Measurements from ENCODE around the gene PHC1.
"Not testable (repeated sequence)": the region's sequence is repeated elsewhere in the genome, so short reads cannot be mapped to it uniquely, and the experiment has no call there.

The PHC1 gene

GRCh38 chr12:8916154-8916553, 1.8 kb downstream of the PHC1 start:
- H3K36me3 ChIP-seq (ENCODE audit: control insufficient read depth in 4 of 4, insufficient read depth in 4 of 4, low read length in 3 of 4): peaks cover 2 to 19% (median 12%) of the 10 kb centered on the region in 4 experiments
- no peak overlapping the region for H3K4me3 ChIP-seq (ENCODE audit: control insufficient read depth in 1 of 7, extremely low read depth in 1 of 7, insufficient read depth in 4 of 7, low read depth in 2 of 7, low read length in 6 of 7)
- no peaks in the 10 kb centered on the region for H3K9me3 ChIP-seq (ENCODE audit: control extremely low read depth in 1 of 5, control insufficient read depth in 4 of 5, insufficient read depth in 2 of 5, low read depth in 1 of 5, low read length in 4 of 5)
- ChIA-PET POLR2A (no interaction called here), CTCF (interaction anchor here (1.1 to 1.5 kb wide), 2 partner anchors 26 to 30 kb away, joined by 5 to 6 read pairs; no protein-coding TSS in a partner anchor)
- H3K4me1 ChIP-seq (ENCODE audit: control extremely low read depth in 1 of 4, control insufficient read depth in 4 of 4, insufficient read depth in 4 of 4, low read length in 3 of 4): peaks cover 0 to 25% (median 18%) of the 10 kb centered on the region in 4 experiments
- H3K27me3 ChIP-seq (replicated peaks in 2 of 5; ENCODE audit: control insufficient read depth in 4 of 5, insufficient read depth in 5 of 5, low read length in 4 of 5): no peaks in the 10 kb centered on the region
- no peak overlapping the region for H3K27ac ChIP-seq (ENCODE audit: insufficient read depth in 1 of 2, low read depth in 1 of 2, low read length in 2 of 2, poor library complexity in 1 of 2, severe bottlenecking in 2 of 2)
- no peak for DNase-seq

DNA sequence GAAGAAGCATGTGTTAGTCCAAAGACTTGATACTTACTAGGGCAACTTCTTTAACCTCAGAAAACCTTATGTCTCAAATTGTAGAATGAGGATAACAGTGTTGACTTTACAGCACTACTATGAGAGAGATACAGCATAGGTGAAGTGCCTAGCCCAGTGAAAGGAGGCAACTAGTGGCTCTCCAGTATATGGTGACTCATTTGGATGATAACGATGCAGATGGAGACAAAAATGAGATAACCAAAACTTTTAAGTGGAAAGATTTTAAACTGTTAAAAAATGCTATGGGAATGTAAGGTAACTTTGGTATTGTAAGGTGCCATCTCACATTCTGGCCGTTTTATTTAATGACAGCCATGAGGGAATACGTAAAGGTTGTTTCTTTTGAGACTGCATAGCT, 2.7 kb downstream of the PHC1 start:
- ChIA-PET POLR2A (interaction anchor here (0.8 kb wide), 1 partner anchor 32 kb away, joined by 4 read pairs; no protein-coding TSS in a partner anchor), CTCF (interaction anchor here (1.5 kb wide), 1 partner anchor 31 kb away, joined by 6 read pairs; no protein-coding TSS in a partner anchor)
- Histone ChIP-seq H3K27me3 (replicated peaks in 2 of 5; ENCODE audit: control insufficient read depth in 4 of 5, insufficient read depth in 5 of 5, low read length in 4 of 5) (no peaks in the 10 kb centered on the region), H3K4me1 (ENCODE audit: control extremely low read depth in 1 of 4, control insufficient read depth in 4 of 4, insufficient read depth in 4 of 4, low read length in 3 of 4) (peaks cover 0 to 25% (median 18%) of the 10 kb centered on the region in 4 experiments), H3K9me3 (ENCODE audit: control extremely low read depth in 1 of 5, control insufficient read depth in 4 of 5, insufficient read depth in 2 of 5, low read depth in 1 of 5, low read length in 4 of 5) (no peaks in the 10 kb centered on the region), H3K36me3 (ENCODE audit: control insufficient read depth in 4 of 4, insufficient read depth in 4 of 4, low read length in 3 of 4) (peaks cover 3 to 26% (median 18%) of the 10 kb centered on the region in 4 experiments), H3K27ac (ENCODE audit: insufficient read depth in 1 of 2, low read depth in 1 of 2, low read length in 2 of 2, poor library complexity in 1 of 2, severe bottlenecking in 2 of 2) (no peak overlapping the region), H3K4me3 (ENCODE audit: control insufficient read depth in 1 of 7, extremely low read depth in 1 of 7, insufficient read depth in 4 of 7, low read depth in 2 of 7, low read length in 6 of 7) (no peak overlapping the region)
- DNase-seq: no peak
- 86% methylated on average over 3 of the region's 3 CpGs for WGBS (ENCODE audit: insufficient coverage)

- Histone ChIP-seq H3K27ac (ENCODE audit: insufficient read depth in 1 of 2, low read depth in 1 of 2, low read length in 2 of 2, poor library complexity in 1 of 2, severe bottlenecking in 2 of 2) (no peak overlapping the region), H3K36me3 (ENCODE audit: control insufficient read depth in 4 of 4, insufficient read depth in 4 of 4, low read length in 3 of 4) (peaks cover 3 to 33% (median 20%) of the 10 kb centered on the region in 4 experiments), H3K27me3 (replicated peaks in 2 of 5; ENCODE audit: control insufficient read depth in 4 of 5, insufficient read depth in 5 of 5, low read length in 4 of 5) (no peaks in the 10 kb centered on the region), H3K4me1 (ENCODE audit: control extremely low read depth in 1 of 4, control insufficient read depth in 4 of 4, insufficient read depth in 4 of 4, low read length in 3 of 4) (peaks cover 0 to 25% (median 18%) of the 10 kb centered on the region in 4 experiments), H3K4me3 (ENCODE audit: control insufficient read depth in 1 of 7, extremely low read depth in 1 of 7, insufficient read depth in 4 of 7, low read depth in 2 of 7, low read length in 6 of 7) (no peak overlapping the region), H3K9me3 (ENCODE audit: control extremely low read depth in 1 of 5, control insufficient read depth in 4 of 5, insufficient read depth in 2 of 5, low read depth in 1 of 5, low read length in 4 of 5) (no peaks in the 10 kb centered on the region)
- POLR2A ChIA-PET: no interaction called here
- 100% methylated on average over 1 of the region's 1 CpG for WGBS (ENCODE audit: insufficient coverage)
- no peak for DNase-seq
- CTCF ChIA-PET: interaction anchor here (1.5 kb wide), 1 partner anchor 32 kb away, joined by 6 read pairs; no protein-coding TSS in a partner anchor
These were observed 3.4 kb downstream of the PHC1 start for GRCh38 chr12:8917751-8918150.

DNA sequence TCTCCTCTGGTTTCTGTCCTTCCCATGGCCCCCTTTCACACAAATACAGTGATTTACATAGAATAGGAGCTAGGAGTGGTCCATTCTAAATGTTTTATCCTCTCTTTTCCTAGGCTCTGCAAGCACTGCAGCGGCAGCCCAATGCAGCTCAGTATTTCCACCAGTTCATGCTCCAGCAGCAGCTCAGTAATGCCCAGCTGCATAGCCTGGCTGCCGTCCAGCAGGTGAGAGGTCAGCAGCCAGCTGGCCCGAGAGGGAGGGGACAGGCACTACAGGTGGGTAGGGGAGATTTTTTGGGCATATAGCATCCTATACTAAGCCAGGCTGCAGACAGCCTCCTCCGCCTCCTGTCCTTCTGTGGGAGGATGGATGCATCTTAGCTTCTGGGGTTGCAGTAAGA, 5.3 kb downstream of the PHC1 start:
- Histone ChIP-seq H3K36me3 (ENCODE audit: control insufficient read depth in 4 of 4, insufficient read depth in 4 of 4, low read length in 3 of 4) (peaks cover 7 to 41% (median 22%) of the 10 kb centered on the region in 4 experiments), H3K4me1 (ENCODE audit: control extremely low read depth in 1 of 4, control insufficient read depth in 4 of 4, insufficient read depth in 4 of 4, low read length in 3 of 4) (peaks cover 0 to 16% (median 9%) of the 10 kb centered on the region in 4 experiments)
- H3K27ac ChIP-seq (ENCODE audit: insufficient read depth in 1 of 2, low read depth in 1 of 2, low read length in 2 of 2, poor library complexity in 1 of 2, severe bottlenecking in 2 of 2); DNase-seq; POLR2A ChIA-PET; H3K9me3 ChIP-seq (ENCODE audit: control extremely low read depth in 1 of 5, control insufficient read depth in 4 of 5, insufficient read depth in 2 of 5, low read depth in 1 of 5, low read length in 4 of 5); H3K27me3 ChIP-seq (replicated peaks in 2 of 5; ENCODE audit: control insufficient read depth in 4 of 5, insufficient read depth in 5 of 5, low read length in 4 of 5); H3K4me3 ChIP-seq (ENCODE audit: control insufficient read depth in 1 of 7, extremely low read depth in 1 of 7, insufficient read depth in 4 of 7, low read depth in 2 of 7, low read length in 6 of 7): not testable (repeated sequence)
- WGBS (ENCODE audit: insufficient coverage): 100% methylated on average over 1 of the region's 4 CpGs
- CTCF ChIA-PET: interaction anchor here (0.7 kb wide), 1 partner anchor 117 kb away, joined by 4 read pairs; no protein-coding TSS in a partner anchor

- POLR2A ChIA-PET: no interaction called here
- DNase-seq: no peak
- Histone ChIP-seq H3K36me3 (ENCODE audit: control insufficient read depth in 4 of 4, insufficient read depth in 4 of 4, low read length in 3 of 4) (peaks cover 8 to 41% (median 24%) of the 10 kb centered on the region in 4 experiments), H3K27me3 (replicated peaks in 2 of 5; ENCODE audit: control insufficient read depth in 4 of 5, insufficient read depth in 5 of 5, low read length in 4 of 5) (no peaks in the 10 kb centered on the region), H3K27ac (ENCODE audit: insufficient read depth in 1 of 2, low read depth in 1 of 2, low read length in 2 of 2, poor library complexity in 1 of 2, severe bottlenecking in 2 of 2) (no peak overlapping the region), H3K4me3 (ENCODE audit: control insufficient read depth in 1 of 7, extremely low read depth in 1 of 7, insufficient read depth in 4 of 7, low read depth in 2 of 7, low read length in 6 of 7) (no peak overlapping the region), H3K4me1 (ENCODE audit: control extremely low read depth in 1 of 4, control insufficient read depth in 4 of 4, insufficient read depth in 4 of 4, low read length in 3 of 4) (no peaks in the 10 kb centered on the region), H3K9me3 (ENCODE audit: control extremely low read depth in 1 of 5, control insufficient read depth in 4 of 5, insufficient read depth in 2 of 5, low read depth in 1 of 5, low read length in 4 of 5) (no peaks in the 10 kb centered on the region)
- 95% methylated on average over 3 of the region's 5 CpGs for WGBS (ENCODE audit: insufficient coverage)
- CTCF ChIA-PET: interaction anchor here (1.4 kb wide), 1 partner anchor 22 kb away, joined by 4 read pairs; no protein-coding TSS in a partner anchor
These were observed 8.2 kb downstream of the PHC1 start for GRCh38 chr12:8922544-8922943.

- H3K36me3 ChIP-seq (ENCODE audit: control insufficient read depth in 4 of 4, insufficient read depth in 4 of 4, low read length in 3 of 4): peaks cover 2 to 38% (median 18%) of the 10 kb centered on the region in 4 experiments
- H3K27ac ChIP-seq (ENCODE audit: insufficient read depth in 1 of 2, low read depth in 1 of 2, low read length in 2 of 2, poor library complexity in 1 of 2, severe bottlenecking in 2 of 2); H3K27me3 ChIP-seq (replicated peaks in 2 of 5; ENCODE audit: control insufficient read depth in 4 of 5, insufficient read depth in 5 of 5, low read length in 4 of 5); DNase-seq; POLR2A ChIA-PET; CTCF ChIA-PET; H3K4me1 ChIP-seq (ENCODE audit: control extremely low read depth in 1 of 4, control insufficient read depth in 4 of 4, insufficient read depth in 4 of 4, low read length in 3 of 4); H3K9me3 ChIP-seq (ENCODE audit: control extremely low read depth in 1 of 5, control insufficient read depth in 4 of 5, insufficient read depth in 2 of 5, low read depth in 1 of 5, low read length in 4 of 5); H3K4me3 ChIP-seq (ENCODE audit: control insufficient read depth in 1 of 7, extremely low read depth in 1 of 7, insufficient read depth in 4 of 7, low read depth in 2 of 7, low read length in 6 of 7): not testable (repeated sequence)
- WGBS (ENCODE audit: insufficient coverage): 100% methylated on average over 1 of the region's 4 CpGs
These were observed 16.5 kb downstream of the PHC1 start for GRCh38 chr12:8930655-8931323.

DNA sequence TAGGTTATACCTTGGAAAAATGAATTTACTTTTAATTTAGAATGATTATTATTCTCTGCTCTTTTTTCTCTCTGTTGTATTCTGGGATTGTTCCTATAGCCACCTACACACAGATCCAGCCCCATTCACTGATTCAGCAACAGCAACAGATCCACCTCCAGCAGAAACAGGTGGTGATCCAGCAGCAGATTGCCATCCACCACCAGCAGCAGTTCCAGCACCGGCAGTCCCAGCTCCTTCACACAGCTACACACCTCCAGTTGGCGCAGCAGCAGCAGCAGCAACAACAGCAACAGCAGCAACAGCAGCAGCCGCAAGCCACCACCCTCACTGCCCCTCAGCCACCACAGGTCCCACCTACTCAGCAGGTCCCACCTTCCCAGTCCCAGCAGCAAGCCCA, 18.2 kb downstream of the PHC1 start:
- DNase-seq; H3K9me3 ChIP-seq (ENCODE audit: control extremely low read depth in 1 of 5, control insufficient read depth in 4 of 5, insufficient read depth in 2 of 5, low read depth in 1 of 5, low read length in 4 of 5); H3K27me3 ChIP-seq (replicated peaks in 2 of 5; ENCODE audit: control insufficient read depth in 4 of 5, insufficient read depth in 5 of 5, low read length in 4 of 5); H3K4me1 ChIP-seq (ENCODE audit: control extremely low read depth in 1 of 4, control insufficient read depth in 4 of 4, insufficient read depth in 4 of 4, low read length in 3 of 4); H3K4me3 ChIP-seq (ENCODE audit: control insufficient read depth in 1 of 7, extremely low read depth in 1 of 7, insufficient read depth in 4 of 7, low read depth in 2 of 7, low read length in 6 of 7); CTCF ChIA-PET; H3K27ac ChIP-seq (ENCODE audit: insufficient read depth in 1 of 2, low read depth in 1 of 2, low read length in 2 of 2, poor library complexity in 1 of 2, severe bottlenecking in 2 of 2); POLR2A ChIA-PET: not testable (repeated sequence)
- peaks cover 7 to 51% (median 23%) of the 10 kb centered on the region in 4 experiments for H3K36me3 ChIP-seq (ENCODE audit: control insufficient read depth in 4 of 4, insufficient read depth in 4 of 4, low read length in 3 of 4)
- no CpG with 5 or more reads among the region's 3 CpGs for WGBS (ENCODE audit: insufficient coverage)
